ENCODE results near the gene ALDH1B1.

GRCh38 chr9:38443597-38443996 is 51.1 kb downstream of the ALDH1B1 start:
- no peak for TF ChIP-seq EZH2 (IDR thresholded peaks at IDR 0.05; ENCODE audit: insufficient read depth, poor library complexity, severe bottlenecking)
- no peak for TF ChIP-seq EZH2phosphoT487 (IDR thresholded peaks at IDR 0.05; ENCODE audit: insufficient read depth, low read depth)
